ENCODE results near the gene NEK11. TPM values are rescaled to one million over a fixed set of nuclear protein-coding genes. Genes with fewer than 3 reads are reported as not detected.

Gene NEK11
- total and polyA plus RNA-seq, 9 of the 15 experiments (the other 6 are each of a cell fraction or from before 2014, with no cell fraction given), result 0.28 to 1.5 (median 0.87) TPM

DNA sequence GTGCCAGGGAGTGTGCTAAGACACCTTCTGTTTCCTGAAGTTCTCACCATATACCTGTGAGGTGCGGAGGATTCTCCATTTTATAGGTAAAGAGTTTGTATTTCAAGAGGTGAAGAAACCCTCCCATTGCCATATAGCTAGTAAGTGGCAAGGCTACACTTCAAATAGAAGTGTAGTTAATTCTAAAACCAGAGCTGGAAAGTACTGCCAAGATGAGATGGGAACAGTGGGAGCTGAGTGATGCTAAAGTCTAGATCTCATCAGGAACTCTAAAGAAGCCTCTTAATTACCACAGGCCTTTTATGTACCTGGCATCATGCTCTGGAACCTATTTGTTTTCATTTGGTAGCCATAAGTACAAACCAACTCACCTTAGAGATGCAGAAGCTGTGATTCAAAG, 256.3 kb downstream of the NEK11 start:
- Histone ChIP-seq H3K9ac (ENCODE audit: insufficient read depth in 1 of 2, low read depth in 2 of 2, low read length in 2 of 2) (no peak overlapping the region), H4K20me1 (replicated peaks; ENCODE audit: control insufficient read depth, insufficient read depth, low read length) (no peaks in the 10 kb centered on the region), H2AFZ (ENCODE audit: low read depth, low read length) (no peak overlapping the region), H3K9me1 (ENCODE audit: control insufficient read depth, insufficient read depth, low read length) (no peaks in the 10 kb centered on the region), H3K27ac (ENCODE audit: extremely low read depth, low read depth, low read length) (no peak overlapping the region), H3K79me2 (ENCODE audit: control insufficient read depth, insufficient read depth, low read length) (no peaks in the 10 kb centered on the region), H3K9me3 (replicated peaks; ENCODE audit: control insufficient read depth, insufficient read depth, low read depth, low read length) (no peaks in the 10 kb centered on the region), H3K36me3 (ENCODE audit: control insufficient read depth, insufficient read depth, low read length) (no peaks in the 10 kb centered on the region), H3K27me3 (ENCODE audit: control insufficient read depth in 2 of 2, insufficient read depth in 2 of 2, low read length in 2 of 2) (no peaks in the 10 kb centered on the region), H3K4me2 (ENCODE audit: insufficient read depth, low read length) (no peak overlapping the region), H3K4me1 (replicated peaks in 1 of 2; ENCODE audit: control insufficient read depth in 2 of 2, insufficient read depth in 2 of 2, low read length in 2 of 2) (no peaks in the 10 kb centered on the region), H3K4me3 (no peak overlapping the region)
- POLR2A ChIA-PET, result no interaction called here
- in situ Hi-C loops (cut with MboI) (no loop called here), intact Hi-C loops (cut with micrococcal nuclease) (no loop called here)
- 0% methylated on average over 1 of the region's 1 CpG for WGBS (ENCODE audit: insufficient coverage, low coverage, missing lambda C conversion rate)
- FAIRE-seq (no peak), ATAC-seq (no peak), DNase-seq (ENCODE audit: extremely low read depth in 1 of 4, low spot score in 3 of 4) (no peak)
- CTCF ChIA-PET (ENCODE audit: low intra/inter-chr PET ratio), result no interaction called here
- no TSS peak for BruUV-seq (replicated peaks)
- TF ChIP-seq ILF3 (IDR thresholded peaks at IDR 0.05; ENCODE audit: borderline replicate concordance) (no peak), GTF2A2 (tag; IDR thresholded peaks at IDR 0.05) (no peak), THRA (IDR thresholded peaks at IDR 0.05) (no peak)

DNA sequence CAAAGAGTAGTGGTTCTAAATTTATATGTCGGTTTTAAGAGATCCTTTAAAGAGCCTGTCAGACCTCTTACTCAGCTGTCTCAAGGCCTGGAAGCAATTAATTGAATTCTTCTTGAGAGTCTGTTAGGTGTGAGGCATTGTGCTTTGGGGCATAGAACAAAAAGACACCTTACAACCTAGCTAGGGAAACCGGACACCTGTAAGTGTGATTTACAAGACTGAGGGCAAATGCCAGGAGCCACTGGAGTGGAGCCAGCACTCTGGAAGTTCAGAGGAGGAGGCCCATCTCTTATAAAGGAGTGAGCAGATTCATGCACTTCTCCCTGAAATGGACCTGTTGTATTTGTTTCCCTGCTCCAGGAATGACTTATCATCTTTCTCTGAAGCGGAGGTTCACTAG, 257.2 kb downstream of the NEK11 start:
- no peak overlapping the region for H3K4me3 ChIP-seq
- POLR2A ChIA-PET, result no interaction called here
- no peaks in the 10 kb centered on the region for H3K36me3 ChIP-seq (ENCODE audit: control insufficient read depth, insufficient read depth, low read length)
- H3K4me2 ChIP-seq (ENCODE audit: insufficient read depth, low read length), result no peak overlapping the region
- BruUV-seq (replicated peaks), result no TSS peak
- H2AFZ ChIP-seq (ENCODE audit: low read depth, low read length), result no peak overlapping the region
- H3K4me1 ChIP-seq (replicated peaks in 1 of 2; ENCODE audit: control insufficient read depth in 2 of 2, insufficient read depth in 2 of 2, low read length in 2 of 2), result no peaks in the 10 kb centered on the region
- no peak overlapping the region for H3K9ac ChIP-seq (ENCODE audit: insufficient read depth in 1 of 2, low read depth in 2 of 2, low read length in 2 of 2)
- WGBS (ENCODE audit: insufficient coverage, low coverage, missing lambda C conversion rate), result 0% methylated on average over 2 of the region's 3 CpGs
- H3K79me2 ChIP-seq (ENCODE audit: control insufficient read depth, insufficient read depth, low read length), result no peaks in the 10 kb centered on the region
- no peak for DNase-seq (ENCODE audit: extremely low read depth in 1 of 4, low spot score in 3 of 4)
- no peaks in the 10 kb centered on the region for H3K27me3 ChIP-seq (ENCODE audit: control insufficient read depth in 2 of 2, insufficient read depth in 2 of 2, low read length in 2 of 2)
- TF ChIP-seq MTA2 (IDR thresholded peaks at IDR 0.05; ENCODE audit: low read depth) (no peak), ZNF263 (CRISPR knock-in tag; IDR thresholded peaks at IDR 0.05; ENCODE audit: borderline replicate concordance) (no peak), RAD51 (IDR thresholded peaks at IDR 0.05; ENCODE audit: borderline replicate concordance, low read depth) (no peak), RAD21 (CRISPR knock-in tag; conservative IDR thresholded peaks at IDR 0.05 in 1 of 2, IDR thresholded peaks at IDR 0.05 in 1 of 2) (no peak), ZNF140 (CRISPR knock-in tag; IDR thresholded peaks at IDR 0.05) (no peak), HDAC3 (IDR thresholded peaks at IDR 0.05; ENCODE audit: borderline replicate concordance, partially characterized antibody) (no peak), TARDBP (IDR thresholded peaks at IDR 0.05) (no peak), SNIP1 (IDR thresholded peaks at IDR 0.05; ENCODE audit: low read depth) (no peak), CHD4 (IDR thresholded peaks at IDR 0.05; ENCODE audit: insufficient read depth, insufficient replicate concordance, low read depth, low read length, poor library complexity, severe bottlenecking) (no peak)
- TF ChIP-seq, protein P1, sequence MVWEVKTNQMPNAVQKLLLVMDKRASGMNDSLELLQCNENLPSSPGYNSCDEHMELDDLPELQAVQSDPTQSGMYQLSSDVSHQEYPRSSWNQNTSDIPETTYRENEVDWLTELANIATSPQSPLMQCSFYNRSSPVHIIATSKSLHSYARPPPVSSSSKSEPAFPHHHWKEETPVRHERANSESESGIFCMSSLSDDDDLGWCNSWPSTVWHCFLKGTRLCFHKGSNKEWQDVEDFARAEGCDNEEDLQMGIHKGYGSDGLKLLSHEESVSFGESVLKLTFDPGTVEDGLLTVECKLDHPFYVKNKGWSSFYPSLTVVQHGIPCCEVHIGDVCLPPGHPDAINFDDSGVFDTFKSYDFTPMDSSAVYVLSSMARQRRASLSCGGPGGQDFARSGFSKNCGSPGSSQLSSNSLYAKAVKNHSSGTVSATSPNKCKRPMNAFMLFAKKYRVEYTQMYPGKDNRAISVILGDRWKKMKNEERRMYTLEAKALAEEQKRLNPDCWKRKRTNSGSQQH (CRISPR knock-in tag; IDR thresholded peaks at IDR 0.05), result no peak
- TF ChIP-seq, protein P2, sequence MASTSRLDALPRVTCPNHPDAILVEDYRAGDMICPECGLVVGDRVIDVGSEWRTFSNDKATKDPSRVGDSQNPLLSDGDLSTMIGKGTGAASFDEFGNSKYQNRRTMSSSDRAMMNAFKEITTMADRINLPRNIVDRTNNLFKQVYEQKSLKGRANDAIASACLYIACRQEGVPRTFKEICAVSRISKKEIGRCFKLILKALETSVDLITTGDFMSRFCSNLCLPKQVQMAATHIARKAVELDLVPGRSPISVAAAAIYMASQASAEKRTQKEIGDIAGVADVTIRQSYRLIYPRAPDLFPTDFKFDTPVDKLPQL (IDR thresholded peaks at IDR 0.05; ENCODE audit: extremely low read depth, insufficient read length), result no peak
- intact Hi-C loops (cut with micrococcal nuclease), result no loop called here
- no peak for ATAC-seq
- H3K9me1 ChIP-seq (ENCODE audit: control insufficient read depth, insufficient read depth, low read length), result no peaks in the 10 kb centered on the region
- H3K27ac ChIP-seq (ENCODE audit: extremely low read depth, low read depth, low read length), result no peak overlapping the region
- in situ Hi-C loops (cut with MboI), result no loop called here
- CTCF ChIA-PET (ENCODE audit: low intra/inter-chr PET ratio), result no interaction called here
- H4K20me1 ChIP-seq (replicated peaks; ENCODE audit: control insufficient read depth, insufficient read depth, low read length), result no peaks in the 10 kb centered on the region
- no peak for FAIRE-seq
- H3K9me3 ChIP-seq (replicated peaks; ENCODE audit: control insufficient read depth, insufficient read depth, low read depth, low read length), result no peaks in the 10 kb centered on the region
